HL-60/S4 (cell line): ENCODE measurements around the gene RNU6-7.

Experiments used
- in situ Hi-C: fragments of 300-500 bp; cut with MboI; formaldehyde crosslinking; loops from 2 replicates; pipeline ENCODE4 v1.14.3; 2022; ENCODE audit warnings: low sequenced_read_pairs

RNU6-7 gene

GRCh38 chr14:32201816-32202490 is at the start of gene RNU6-7:
Gene RNU6-7 (plus strand): TSS chr14:32202045.
- in situ Hi-C loops, result no loop called here

- in situ Hi-C loops, result no loop called here
Measured at GRCh38 chr14:32166029-32166428, 35.8 kb upstream of the RNU6-7 start.

GRCh38 chr14:32166924-32167323 is 34.9 kb upstream of the RNU6-7 start:
- in situ Hi-C loops, result no loop called here

GRCh38 chr14:32167907-32168306 is 33.9 kb upstream of the RNU6-7 start:
- in situ Hi-C loops, result no loop called here

- in situ Hi-C loops, result no loop called here
Measured at GRCh38 chr14:32169191-32169590, 32.7 kb upstream of the RNU6-7 start.

GRCh38 chr14:32171469-32171868 is 30.4 kb upstream of the RNU6-7 start:
- in situ Hi-C loops, result no loop called here

GRCh38 chr14:32183151-32184058 is 18.4 kb upstream of the RNU6-7 start:
- in situ Hi-C loops, result no loop called here

- in situ Hi-C loops, result no loop called here
Measured at GRCh38 chr14:32185097-32185496, 16.7 kb upstream of the RNU6-7 start.

GRCh38 chr14:32186248-32186647 is 15.6 kb upstream of the RNU6-7 start:
- in situ Hi-C loops, result no loop called here

GRCh38 chr14:32189811-32190210 is 12.0 kb upstream of the RNU6-7 start:
- in situ Hi-C loops, result no loop called here

GRCh38 chr14:32190673-32191072 is 11.2 kb upstream of the RNU6-7 start:
- in situ Hi-C loops, result no loop called here

- in situ Hi-C loops, result no loop called here
Measured at GRCh38 chr14:32192712-32193373, 9.0 kb upstream of the RNU6-7 start.

GRCh38 chr14:32193532-32193931 is 8.3 kb upstream of the RNU6-7 start:
- in situ Hi-C loops, result no loop called here

GRCh38 chr14:32195636-32196035 is 6.2 kb upstream of the RNU6-7 start:
- in situ Hi-C loops, result no loop called here

- in situ Hi-C loops, result no loop called here
Measured at GRCh38 chr14:32197919-32198318, 3.9 kb upstream of the RNU6-7 start.

- in situ Hi-C loops, result no loop called here
Measured at GRCh38 chr14:32200368-32201192, 1.3 kb upstream of the RNU6-7 start.

GRCh38 chr14:32201193-32201815 is 541 bp upstream of the RNU6-7 start:
- in situ Hi-C loops, result no loop called here

GRCh38 chr14:32202491-32202997 is 699 bp downstream of the RNU6-7 start:
- in situ Hi-C loops, result no loop called here

GRCh38 chr14:32202998-32203882 is 1.4 kb downstream of the RNU6-7 start, which contains the start of gene RNU6-8:
Gene RNU6-8 (minus strand): TSS chr14:32203269.
- in situ Hi-C loops, result no loop called here
